IPS DF 19.7 (cell line): Measurements from ENCODE around the gene TAPBP.
A peak's percentile ranks its signal among the peaks of the same experiment; 100 is the strongest.
"Not testable (repeated sequence)": the region's sequence is repeated elsewhere in the genome, so short reads cannot be mapped to it uniquely, and the experiment has no call there.

Source experiments
- DNase-seq: peaks from one replicate; pipeline ENCODE4 v3.0.0-alpha.2; 2013; ENCODE audit warnings: low read depth, low spot score

Gene TAPBP

GRCh38 chr6:33297956-33298772 lies 15.7 kb downstream of the TAPBP start:
- no peak for DNase-seq

GRCh38 chr6:33297406-33297955 lies 16.4 kb downstream of the TAPBP start:
- DNase-seq = no peak

- no peak for DNase-seq
Observed at GRCh38 chr6:33296797-33297405, 17.0 kb downstream of the TAPBP start.

- DNase-seq = no peak
Observed at GRCh38 chr6:33295621-33296369, 18.1 kb downstream of the TAPBP start.

GRCh38 chr6:33294086-33294823 lies 19.6 kb downstream of the TAPBP start:
- DNase-seq = no peak

- DNase-seq = no peak
Observed at GRCh38 chr6:33292996-33293682, 20.7 kb downstream of the TAPBP start.

GRCh38 chr6:33290459-33290858 lies 23.4 kb downstream of the TAPBP start:
- DNase-seq = no peak

- no peak for DNase-seq
Observed at GRCh38 chr6:33289784-33290315, 24.0 kb downstream of the TAPBP start.

- DNase-seq = peak; percentile 76
Observed at GRCh38 chr6:33288921-33289783, 24.7 kb downstream of the TAPBP start, which contains the start of the genes PFDN6 and WDR46. PFDN6 (plus strand) TSS chr6:33289601; CDS start chr6:33289857, 256 bp downstream. WDR46 (minus strand) TSS chr6:33289239; CDS start chr6:33289170, 69 bp downstream.

GRCh38 chr6:33288141-33288920 lies 25.5 kb downstream of the TAPBP start:
- DNase-seq = no peak

GRCh38 chr6:33286946-33287914 lies 26.6 kb downstream of the TAPBP start:
- DNase-seq = no peak

- DNase-seq = not testable (repeated sequence)
Observed at GRCh38 chr6:33285214-33285613, 28.7 kb downstream of the TAPBP start.

- DNase-seq = no peak
Observed at GRCh38 chr6:33280539-33280938, 33.3 kb downstream of the TAPBP start.

GRCh38 chr6:33279971-33280511 lies 33.8 kb downstream of the TAPBP start:
- DNase-seq = no peak

- DNase-seq = no peak
Observed at GRCh38 chr6:33279257-33279695, 34.6 kb downstream of the TAPBP start.

- no peak for DNase-seq
Observed at GRCh38 chr6:33278810-33279209, 35.1 kb downstream of the TAPBP start.

- DNase-seq = no peak
Observed at GRCh38 chr6:33278392-33278741, 35.5 kb downstream of the TAPBP start.
